Measurements from ENCODE around the gene RASAL1.

- no peak for TF ChIP-seq GATA2 (IDR thresholded peaks at IDR 0.05; ENCODE audit: low read depth, low read length)
- TF ChIP-seq GATA3 (IDR thresholded peaks at IDR 0.05; ENCODE audit: low read depth, low read length), result no peak
Observed at GRCh38 chr12:113069149-113069548, 66.4 kb downstream of the RASAL1 start.

Measured in SH-SY5Y (cell line).